GM19193 (cell line): Measurements from ENCODE around the gene NKIRAS1.

Experiments
- POLR2A ChIP-seq: IDR thresholded peaks from 4 replicates; pipeline ENCODE4 v1.6.1; 2011; ENCODE audit not compliant: insufficient read depth, insufficient read length; ENCODE audit errors: extremely low read depth

NKIRAS1 gene

DNA sequence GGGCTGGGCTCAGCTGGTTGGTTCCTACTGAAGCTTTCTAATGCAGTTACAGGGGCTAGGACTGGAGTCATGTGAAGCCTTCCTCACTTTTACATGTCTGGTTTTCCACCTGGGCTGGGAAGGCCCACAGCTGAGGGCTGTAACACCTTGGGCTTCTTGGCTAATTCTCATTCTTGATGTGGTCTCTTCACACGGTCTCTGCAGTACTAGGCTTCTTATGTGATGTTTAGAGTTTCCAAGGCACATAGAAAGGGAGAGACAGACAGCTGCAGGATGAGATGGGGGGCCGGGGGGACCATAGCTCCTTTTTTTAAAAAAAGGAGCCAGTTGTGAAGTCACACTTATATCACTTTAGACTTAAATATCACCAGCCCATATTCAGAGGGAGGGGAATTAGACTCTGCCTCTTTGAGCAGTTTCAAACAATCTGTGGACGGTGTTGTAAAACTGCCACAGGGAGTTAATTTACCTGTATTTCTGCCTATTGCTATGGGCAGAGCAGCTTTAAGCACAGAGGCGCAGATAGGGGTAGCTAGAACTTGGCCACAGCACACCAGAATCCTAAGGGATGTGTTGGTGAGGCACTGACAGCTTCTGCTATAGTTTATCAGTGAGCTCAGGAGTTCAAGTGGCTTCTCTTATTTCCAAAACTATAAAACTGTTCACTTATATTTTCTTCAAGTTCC is 46.7 kb downstream of the NKIRAS1 start:
- no peak for TF ChIP-seq POLR2A

DNA sequence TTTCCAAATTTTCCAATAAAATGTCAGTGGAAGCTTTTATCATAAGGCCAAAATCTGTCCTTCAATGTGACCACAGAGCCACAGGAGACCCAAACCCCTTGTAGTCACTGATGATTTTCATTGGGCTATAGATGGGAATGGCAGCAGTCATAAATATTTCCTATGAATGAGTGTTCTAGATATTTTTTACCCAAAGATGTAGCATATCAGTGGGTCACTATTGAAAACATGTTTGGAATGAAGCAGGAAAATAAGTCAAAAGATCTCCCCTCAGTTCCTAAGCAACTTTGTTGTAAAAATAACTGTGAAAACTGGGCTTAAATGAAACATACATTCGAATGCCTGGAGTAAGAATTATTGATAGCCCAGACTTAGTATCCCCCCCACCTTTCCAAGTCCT is 49.0 kb downstream of the NKIRAS1 start:
- no peak for TF ChIP-seq POLR2A

DNA sequence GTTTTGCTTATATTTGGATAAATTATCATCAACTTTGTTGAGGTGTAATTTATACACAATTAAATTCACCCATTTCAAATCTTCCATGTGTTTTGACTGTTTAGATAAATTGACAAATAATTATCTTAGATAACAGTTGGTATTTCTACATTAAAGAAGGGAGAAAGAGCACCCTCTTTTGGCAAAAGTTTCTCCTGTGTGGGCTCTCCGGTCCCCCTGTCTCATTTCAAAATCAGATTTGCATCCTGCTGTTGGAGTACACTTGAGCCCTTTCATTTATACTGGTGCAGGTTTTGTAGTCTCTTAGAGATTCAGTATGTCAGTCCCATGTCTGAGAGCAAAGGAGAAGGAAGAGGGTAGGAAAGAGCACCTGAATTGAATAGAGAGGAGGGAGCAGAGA is 49.4 kb downstream of the NKIRAS1 start:
- no peak for TF ChIP-seq POLR2A

DNA sequence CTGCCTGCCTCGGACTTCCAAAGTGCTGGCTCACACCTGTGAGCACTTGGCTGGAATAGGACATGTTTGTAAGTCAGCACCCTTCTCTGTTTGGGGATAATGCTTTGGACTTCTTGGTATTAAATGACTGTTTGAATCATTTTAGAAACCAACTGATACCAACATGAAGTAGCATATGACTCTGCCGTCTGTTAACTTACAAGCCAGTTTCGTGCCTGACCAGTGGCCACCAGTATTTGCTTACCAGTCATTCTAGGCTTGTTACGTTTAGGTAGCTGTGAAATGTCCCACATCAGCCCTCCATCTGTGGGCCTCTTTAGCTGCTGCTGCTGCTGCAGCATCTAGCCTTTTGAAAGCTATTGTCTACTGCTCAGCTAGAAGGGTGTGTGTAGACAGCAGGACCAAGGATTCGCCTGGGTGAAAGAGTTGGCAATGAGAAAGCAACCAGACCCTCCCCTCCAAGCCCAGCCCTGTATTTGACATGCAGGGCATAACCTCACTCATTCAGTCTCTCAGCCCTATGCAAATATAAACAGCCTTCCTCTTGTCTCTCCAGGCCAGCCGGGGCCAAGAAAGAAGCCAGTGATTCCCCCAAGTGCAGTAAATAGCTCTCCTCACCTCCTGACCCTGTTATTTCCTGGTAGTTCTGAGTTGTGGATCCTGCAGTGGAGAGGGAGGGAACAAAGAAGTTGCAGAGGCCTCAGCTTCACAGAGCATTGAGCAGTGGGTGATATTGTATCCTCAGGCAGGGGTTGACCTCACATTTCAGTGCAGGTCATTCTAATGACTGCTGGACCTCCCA is 51.0 kb downstream of the NKIRAS1 start:
- TF ChIP-seq POLR2A = no peak

DNA sequence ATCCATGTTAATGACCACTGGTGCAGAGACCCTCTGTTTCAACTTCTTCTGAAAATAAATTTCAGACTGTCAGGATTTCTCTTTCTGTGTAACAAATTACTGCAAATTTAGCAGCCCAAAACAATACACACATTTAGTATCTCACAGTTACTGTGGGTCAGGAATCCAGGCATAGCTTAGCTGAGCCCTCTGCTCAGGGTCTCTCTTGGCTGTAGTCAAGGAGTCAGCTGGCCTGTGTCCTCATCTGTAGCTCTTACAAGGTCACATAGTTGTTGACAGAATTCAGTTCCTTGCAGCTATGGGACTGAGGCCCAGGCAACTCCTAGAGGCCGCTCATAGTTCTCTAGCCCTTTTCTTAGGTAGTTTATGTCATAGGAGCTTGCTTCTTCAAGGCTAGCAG is 51.9 kb downstream of the NKIRAS1 start:
- TF ChIP-seq POLR2A = no peak

DNA sequence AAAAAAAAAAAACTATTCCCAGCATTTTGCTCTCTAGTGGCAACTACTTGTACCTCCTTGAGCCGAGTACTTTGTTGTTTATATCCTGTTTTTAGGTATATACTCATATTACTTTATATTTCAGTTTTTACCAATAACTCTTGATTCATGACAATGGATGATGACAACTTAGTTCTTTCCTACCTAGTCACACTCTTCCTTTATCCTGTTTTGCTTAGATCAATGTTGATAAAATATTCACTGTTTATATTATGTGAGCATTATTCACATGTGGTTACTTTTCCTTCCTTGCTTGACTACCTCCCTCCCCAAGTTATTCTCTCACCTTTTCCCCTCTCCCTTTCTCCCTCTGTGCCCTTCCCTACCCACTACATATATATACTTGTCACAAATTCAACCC is 53.7 kb downstream of the NKIRAS1 start:
- no peak for TF ChIP-seq POLR2A

DNA sequence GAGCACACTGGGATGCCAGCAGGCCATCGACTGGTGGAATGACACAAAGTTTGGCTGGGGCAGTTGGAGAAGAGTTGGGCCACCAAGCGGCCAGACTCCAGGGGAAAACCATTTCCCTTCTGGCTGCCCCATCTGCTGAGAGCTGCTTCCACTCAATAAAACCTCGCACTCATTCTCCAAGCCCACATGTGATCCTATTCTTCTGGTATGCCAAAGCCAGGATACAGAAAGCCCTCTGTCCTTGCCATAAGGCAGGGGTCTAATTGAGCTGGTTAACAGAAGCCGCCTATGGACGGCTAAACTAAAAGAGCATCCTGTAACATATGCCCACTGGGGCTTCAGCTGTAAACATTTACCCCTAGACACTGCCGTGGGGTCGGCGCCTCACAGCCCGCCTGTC is 55.1 kb downstream of the NKIRAS1 start:
- TF ChIP-seq POLR2A = no peak

DNA sequence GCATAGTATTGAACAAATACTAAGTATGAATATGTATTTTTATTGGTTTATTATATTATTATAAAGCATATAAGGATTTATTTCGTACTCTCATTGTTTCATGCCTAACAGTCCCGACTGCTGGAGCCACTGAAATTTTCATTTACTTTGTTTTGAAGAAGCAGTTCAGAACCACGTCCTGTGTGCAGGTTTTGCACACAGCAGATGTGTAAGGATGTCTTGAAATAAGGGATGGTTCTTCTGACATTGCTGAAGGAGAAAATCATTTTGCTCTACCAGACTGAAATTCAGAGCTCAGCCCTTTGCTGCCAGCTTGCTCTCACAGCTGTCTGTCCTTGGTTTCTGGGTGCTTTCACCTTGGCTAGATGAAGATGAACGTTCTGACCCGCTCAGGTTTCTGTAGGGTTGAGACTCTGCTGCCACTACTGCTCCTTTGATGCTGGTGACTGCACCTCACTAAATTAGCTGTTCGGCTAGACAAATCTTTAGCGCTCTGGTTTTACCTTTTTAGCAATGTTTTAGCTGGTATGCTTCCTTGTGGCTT is 56.9 kb downstream of the NKIRAS1 start:
- TF ChIP-seq POLR2A = no peak

DNA sequence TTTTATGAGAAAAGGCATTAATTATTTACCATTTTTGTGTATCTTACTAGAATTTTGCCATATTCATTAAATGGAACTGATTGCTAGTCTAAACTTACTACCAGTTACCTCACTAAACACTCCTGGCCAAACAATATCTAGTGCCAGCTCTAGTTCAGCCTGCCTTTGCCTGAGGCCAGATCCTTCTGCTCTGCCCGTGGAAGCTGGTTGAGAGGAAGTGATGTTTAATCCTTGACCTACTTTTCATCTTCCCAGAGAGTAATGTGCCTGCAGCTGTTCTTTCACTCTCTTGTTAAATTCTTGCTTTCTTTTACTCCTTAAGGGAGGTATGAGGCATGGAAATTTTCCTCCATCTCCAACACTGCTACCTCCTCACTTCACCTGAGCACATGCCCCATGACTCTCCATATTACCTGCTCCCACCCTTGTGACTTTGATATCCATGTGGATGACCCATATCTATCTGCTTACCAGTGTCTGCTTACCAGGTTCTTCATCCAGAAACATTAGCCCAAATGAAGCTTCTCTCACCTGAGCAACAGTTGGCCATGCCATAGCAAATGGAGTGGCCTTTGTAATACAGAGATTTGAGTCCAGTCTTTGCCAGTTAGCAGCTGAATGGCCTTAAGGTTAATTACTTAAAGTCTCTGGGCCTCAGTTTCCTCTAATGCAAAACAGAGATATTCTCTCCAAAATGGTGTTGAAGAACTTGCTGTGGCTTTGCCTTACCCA is 57.6 kb downstream of the NKIRAS1 start:
- no peak for TF ChIP-seq POLR2A

DNA sequence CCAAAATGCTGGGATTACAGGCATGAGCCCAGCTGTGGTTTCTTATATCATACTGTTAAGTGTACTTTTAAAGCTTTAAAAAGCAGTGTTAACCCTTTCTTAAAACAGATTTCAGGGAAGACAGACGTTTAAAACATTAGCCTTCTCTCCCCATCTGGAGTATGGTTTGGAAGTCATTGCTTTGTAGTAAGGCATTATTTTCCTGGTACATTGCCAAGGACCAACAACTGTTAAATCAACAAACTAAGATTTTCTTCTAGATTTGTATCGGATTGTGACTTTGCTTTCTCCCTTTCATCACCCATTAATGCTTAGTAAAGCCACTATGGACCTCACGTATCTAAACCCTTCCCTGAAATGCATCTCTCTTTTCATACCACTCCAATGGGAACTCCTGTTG is 60.5 kb downstream of the NKIRAS1 start:
- TF ChIP-seq POLR2A = no peak

DNA sequence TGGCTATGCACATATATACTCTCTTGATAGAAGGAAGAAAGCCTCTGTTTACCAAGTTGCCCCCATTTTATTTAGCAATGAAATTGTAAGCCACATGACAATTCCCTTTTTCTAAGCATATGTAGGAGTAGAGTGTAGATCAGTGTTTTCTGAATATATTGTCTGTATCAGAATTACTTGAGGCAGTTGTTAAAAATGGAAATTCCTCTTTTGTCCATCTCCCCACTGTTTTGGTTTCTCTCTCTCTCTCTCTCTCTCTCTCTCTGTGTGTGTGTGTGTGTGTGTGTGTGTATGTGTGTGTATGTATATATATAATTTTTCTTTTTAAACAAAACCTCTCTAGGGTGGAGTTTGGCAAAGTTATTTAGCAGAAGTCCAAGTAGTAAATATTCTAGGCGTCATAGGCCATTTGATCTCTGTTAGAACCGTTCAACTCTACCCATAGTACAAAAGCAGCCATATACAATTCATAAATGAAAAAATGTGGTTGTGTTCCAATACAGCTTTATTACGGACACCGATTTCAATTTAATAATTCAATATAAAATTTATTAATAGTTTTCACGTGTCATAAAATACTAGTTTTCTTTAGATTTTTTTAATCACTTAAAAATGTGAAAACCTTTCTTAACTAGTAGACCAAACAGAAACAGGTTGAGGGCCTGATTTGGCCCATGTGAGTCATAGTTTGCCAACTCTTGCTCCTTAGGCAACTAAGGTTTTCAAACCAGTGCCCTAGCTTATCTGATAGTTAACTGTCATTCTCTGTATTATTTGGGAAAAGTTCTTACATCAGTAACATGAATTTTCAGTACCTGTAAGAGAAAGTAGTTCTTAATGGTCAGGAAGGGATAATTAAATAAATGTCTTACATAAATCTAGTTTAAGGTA is 71.2 kb downstream of the NKIRAS1 start:
- TF ChIP-seq POLR2A = no peak

DNA sequence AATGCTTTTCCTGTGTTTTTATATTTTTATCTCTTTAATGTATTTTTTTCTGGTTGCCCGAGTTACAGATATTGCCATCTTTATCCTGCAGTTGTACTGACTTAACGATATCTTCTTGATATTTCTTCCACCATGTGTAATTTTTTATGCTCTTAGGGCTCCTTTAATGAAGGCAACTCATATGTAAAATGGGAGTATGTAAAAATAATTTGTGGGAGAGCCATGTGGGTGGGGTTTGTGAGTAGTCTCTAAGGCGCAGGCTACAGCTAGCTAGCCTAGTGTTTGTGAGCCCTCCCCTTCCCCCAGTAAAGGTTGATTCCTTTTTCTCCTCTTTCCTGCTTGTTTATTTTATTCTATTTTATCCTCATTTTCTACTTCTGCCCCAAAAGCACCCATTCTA is 72.9 kb downstream of the NKIRAS1 start:
- no peak for TF ChIP-seq POLR2A
